ENCODE data around the gene ZNF232. TPM values are rescaled to one million over a fixed set of nuclear protein-coding genes. Genes with fewer than 3 reads are reported as not detected.
"Not testable (repeated sequence)": the region's sequence is repeated elsewhere in the genome, so short reads cannot be mapped to it uniquely, and the experiment has no call there.

The ZNF232 gene
- 10 to 100 TPM; 16.5 to 19.3 TPM for total RNA-seq

DNA sequence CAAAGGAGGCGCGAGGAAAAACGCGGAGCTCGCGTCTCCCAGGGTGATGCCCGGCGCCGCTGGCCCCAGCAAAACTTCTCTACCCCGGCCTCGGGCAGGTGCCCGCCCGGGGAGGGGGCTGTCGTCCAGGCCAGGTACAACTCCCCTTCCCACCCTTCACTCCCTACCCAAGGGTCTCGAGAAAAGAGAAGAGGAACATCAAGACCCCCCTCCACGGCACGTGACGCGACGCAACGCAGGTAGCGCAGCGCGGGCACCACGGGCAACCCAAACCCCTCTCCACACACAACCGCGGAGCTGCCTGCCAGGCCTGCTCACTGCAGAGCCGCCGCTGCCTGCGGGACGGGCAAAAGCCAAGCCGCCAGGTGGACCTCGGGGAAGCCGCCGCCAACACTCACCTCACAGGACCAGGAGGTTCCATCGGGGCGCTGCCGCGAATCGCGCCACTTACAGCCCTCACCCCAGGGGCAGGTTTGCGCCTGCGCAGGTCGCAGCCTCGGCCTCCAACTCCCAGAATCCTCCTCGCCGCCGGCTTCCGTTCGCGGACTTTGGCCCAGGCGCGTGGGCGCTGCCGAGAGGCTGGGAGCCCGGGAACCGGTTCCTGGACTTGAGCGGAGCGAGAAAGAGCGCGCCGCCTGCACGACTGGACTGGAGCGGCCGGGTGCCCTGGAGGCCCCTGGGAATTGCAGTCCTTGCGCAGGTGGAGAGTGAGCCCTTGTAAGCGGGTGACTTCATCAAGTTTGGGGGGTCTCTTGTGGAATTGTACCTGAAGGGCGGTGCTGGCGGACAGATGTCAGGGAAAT, at the start of gene ZNF232:
ZNF232 (minus strand) TSS at position 477 of the 803 bp plus-strand sequence; CDS start at position 421, 56 bp downstream.
- intact Hi-C loops (cut with micrococcal nuclease) = no loop called here
- ChIA-PET CTCF (interaction anchor here (1.1 to 3.2 kb wide), 4 partner anchors 14 to 81 kb away, joined by 4 to 16 read pairs (median 5); partner anchors contain the start of gene ZFP3), POLR2A (interaction anchor here (0.6 to 1.5 kb wide), 11 partner anchors 9 to 208 kb away, joined by 3 to 12 read pairs (median 3); partner anchors contain the start of genes CAMTA2, CHRNE, RNF167 and SLC25A11)
- Mint-ChIP-seq H3K4me3 (peak within 1 kb of the TSS; percentile 84), H3K36me3 (ENCODE audit: low read depth) (peaks cover 61% of the 10 kb centered on the region), H3K27ac (peak within 1 kb of the TSS; percentile 76), H3K27me3 (peaks cover 13% of the 10 kb centered on the region), H3K4me1 (ENCODE audit: low read depth) (peaks cover 32% of the 10 kb centered on the region), H3K9me3 (no peaks in the 10 kb centered on the region)
- ATAC-seq (peak; percentile 92), DNase-seq (peak; percentile 95)
- TF ChIP-seq, protein P1, sequence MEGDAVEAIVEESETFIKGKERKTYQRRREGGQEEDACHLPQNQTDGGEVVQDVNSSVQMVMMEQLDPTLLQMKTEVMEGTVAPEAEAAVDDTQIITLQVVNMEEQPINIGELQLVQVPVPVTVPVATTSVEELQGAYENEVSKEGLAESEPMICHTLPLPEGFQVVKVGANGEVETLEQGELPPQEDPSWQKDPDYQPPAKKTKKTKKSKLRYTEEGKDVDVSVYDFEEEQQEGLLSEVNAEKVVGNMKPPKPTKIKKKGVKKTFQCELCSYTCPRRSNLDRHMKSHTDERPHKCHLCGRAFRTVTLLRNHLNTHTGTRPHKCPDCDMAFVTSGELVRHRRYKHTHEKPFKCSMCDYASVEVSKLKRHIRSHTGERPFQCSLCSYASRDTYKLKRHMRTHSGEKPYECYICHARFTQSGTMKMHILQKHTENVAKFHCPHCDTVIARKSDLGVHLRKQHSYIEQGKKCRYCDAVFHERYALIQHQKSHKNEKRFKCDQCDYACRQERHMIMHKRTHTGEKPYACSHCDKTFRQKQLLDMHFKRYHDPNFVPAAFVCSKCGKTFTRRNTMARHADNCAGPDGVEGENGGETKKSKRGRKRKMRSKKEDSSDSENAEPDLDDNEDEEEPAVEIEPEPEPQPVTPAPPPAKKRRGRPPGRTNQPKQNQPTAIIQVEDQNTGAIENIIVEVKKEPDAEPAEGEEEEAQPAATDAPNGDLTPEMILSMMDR (IDR thresholded peaks at IDR 0.05) = no peak

DNA sequence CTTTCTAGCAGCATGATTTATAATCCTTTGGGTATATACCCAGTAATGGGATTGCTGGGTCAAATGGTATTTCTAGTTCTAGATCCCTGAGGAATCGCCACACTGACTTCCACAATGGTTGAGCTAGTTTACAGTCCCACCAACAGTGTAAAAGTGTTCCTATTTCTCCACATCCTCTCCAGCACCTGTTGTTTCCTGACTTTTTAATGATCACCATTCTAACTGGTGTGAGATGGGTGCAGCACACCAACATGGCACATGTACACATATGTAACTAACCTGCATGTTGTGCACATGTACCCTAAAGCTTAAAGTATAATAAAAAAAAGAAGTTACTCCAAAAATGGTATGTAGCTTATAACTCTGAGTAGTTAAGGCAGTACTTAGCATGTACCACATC, 49.0 kb upstream of the ZNF232 start:
- intact Hi-C loops (cut with micrococcal nuclease); POLR2A ChIA-PET; CTCF ChIA-PET: not testable (repeated sequence)

DNA sequence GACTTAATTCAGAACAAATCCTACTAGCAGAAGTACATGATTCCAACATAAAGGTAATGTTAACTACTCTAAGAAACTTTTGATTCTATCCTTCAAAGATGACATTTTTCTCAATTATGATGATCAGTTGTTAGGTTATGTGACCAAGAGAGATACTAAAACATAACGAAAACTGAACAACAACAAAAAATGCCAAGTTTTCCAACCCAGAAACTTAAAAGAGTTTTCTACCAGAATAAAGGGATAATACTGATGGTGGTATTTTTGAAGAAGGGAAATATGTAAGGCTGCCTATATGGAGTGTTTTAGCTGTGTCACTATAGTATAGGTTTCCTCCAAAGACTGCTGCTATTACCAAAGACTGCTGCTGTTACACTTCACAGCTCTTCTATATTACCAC, 34.4 kb upstream of the ZNF232 start:
- H3K4me1 Mint-ChIP-seq (ENCODE audit: low read depth); CTCF ChIA-PET; H3K36me3 Mint-ChIP-seq (ENCODE audit: low read depth); POLR2A ChIA-PET; H3K9me3 Mint-ChIP-seq; DNase-seq; H3K4me3 Mint-ChIP-seq; H3K27ac Mint-ChIP-seq; H3K27me3 Mint-ChIP-seq; intact Hi-C loops (cut with micrococcal nuclease); ATAC-seq: not testable (repeated sequence)

More for the DNA sequence above, 49.0 kb upstream of the ZNF232 start:
- not testable (repeated sequence) for H3K4me3 Mint-ChIP-seq; H3K27ac Mint-ChIP-seq; H3K36me3 Mint-ChIP-seq (ENCODE audit: low read depth); H3K9me3 Mint-ChIP-seq; DNase-seq; H3K4me1 Mint-ChIP-seq (ENCODE audit: low read depth); ATAC-seq
- peaks cover 21% of the 10 kb centered on the region for H3K27me3 Mint-ChIP-seq

DNA sequence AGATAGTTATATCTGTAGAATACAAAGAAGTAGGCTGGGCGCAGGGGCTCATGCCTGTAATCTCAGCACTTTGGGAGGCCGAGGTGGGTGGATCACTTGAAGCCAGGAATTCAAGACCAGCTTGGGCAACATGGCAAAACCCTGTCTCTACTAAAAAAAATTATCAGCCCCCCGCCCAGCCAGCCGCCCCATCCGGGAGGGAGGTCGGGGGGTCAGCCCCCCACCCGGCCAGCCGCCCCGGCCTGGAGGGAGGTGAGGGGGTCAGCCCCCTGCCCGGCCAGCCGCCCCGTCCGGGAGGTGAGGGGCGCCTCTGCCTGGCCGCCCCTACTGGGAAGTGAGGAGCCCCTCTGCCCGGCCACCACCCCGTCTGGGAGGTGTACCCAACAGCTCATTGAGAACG, 31.2 kb upstream of the ZNF232 start:
- H3K27ac Mint-ChIP-seq; H3K4me3 Mint-ChIP-seq; ATAC-seq; H3K36me3 Mint-ChIP-seq (ENCODE audit: low read depth); H3K4me1 Mint-ChIP-seq (ENCODE audit: low read depth); POLR2A ChIA-PET; DNase-seq; H3K9me3 Mint-ChIP-seq; CTCF ChIA-PET; H3K27me3 Mint-ChIP-seq; intact Hi-C loops (cut with micrococcal nuclease): not testable (repeated sequence)

DNA sequence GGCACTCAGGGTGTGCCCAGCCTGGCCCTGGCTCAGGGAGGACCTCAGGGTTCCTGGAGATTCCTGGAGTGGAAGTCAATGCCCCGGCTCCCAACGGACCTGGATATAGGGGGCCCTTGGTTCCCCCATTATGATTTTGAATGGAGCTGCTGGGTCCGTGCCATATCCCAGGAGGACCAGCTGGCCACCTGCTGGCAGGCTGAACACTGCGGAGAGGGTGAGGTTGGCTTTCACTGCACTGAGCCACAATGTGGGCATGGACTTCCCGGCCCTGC, 27.7 kb upstream of the ZNF232 start:
- H3K4me1 Mint-ChIP-seq (ENCODE audit: low read depth) = no peaks in the 10 kb centered on the region
- intact Hi-C loops (cut with micrococcal nuclease) = no loop called here
- peaks cover 1% of the 10 kb centered on the region for H3K27me3 Mint-ChIP-seq
- TF ChIP-seq, protein P1 (IDR thresholded peaks at IDR 0.05) = no peak
- no peaks in the 10 kb centered on the region for H3K9me3 Mint-ChIP-seq
- H3K36me3 Mint-ChIP-seq (ENCODE audit: low read depth) = no peaks in the 10 kb centered on the region
- H3K4me3 Mint-ChIP-seq = no peak overlapping the region
- no peak overlapping the region for H3K27ac Mint-ChIP-seq
- DNase-seq = no peak
- ChIA-PET CTCF (no interaction called here), POLR2A (no interaction called here)
- no peak for ATAC-seq

DNA sequence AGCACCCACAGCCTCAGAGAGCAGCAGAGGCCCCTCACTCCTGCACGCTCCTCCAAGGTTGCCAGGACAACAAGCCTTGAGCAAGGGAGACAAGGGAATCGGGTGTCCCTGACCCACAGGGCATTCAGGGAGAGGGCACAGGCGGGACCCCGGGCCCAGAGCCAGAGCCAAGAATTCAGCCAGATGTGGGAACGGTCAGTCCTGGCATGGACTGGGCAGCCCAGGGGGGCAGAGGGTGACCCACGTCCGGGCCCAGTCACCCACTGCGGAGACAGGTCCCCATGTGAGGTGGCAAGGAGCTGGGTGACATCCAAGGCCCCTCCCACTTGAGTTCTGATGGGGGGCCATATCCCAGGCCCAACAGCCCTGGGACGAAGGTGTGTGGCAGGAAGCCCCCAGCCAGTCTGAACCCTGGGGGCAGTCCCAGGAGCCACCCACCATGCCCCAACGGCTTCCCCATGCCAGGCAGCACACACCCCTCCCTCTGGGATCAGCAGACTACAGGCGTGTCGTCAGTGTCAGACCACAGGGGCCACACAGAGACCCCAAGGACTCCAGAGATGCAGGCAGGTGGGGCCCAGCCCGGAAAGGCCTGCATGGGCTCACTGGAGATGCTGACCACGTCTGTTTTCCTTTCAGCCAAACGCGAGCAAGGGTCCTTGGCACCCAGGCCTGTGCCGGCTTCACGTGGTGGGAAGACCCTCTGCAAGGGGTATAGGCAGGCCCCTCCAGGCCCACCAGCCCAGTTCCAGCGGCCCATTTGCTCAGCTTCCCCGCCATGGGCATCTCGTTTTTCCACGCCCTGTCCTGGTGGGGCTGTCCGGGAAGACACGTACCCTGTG, 27.2 kb upstream of the ZNF232 start:
- CTCF ChIA-PET = no interaction called here
- no peaks in the 10 kb centered on the region for H3K36me3 Mint-ChIP-seq (ENCODE audit: low read depth)
- TF ChIP-seq, protein P1 (IDR thresholded peaks at IDR 0.05) = no peak
- H3K4me1 Mint-ChIP-seq (ENCODE audit: low read depth) = no peaks in the 10 kb centered on the region
- DNase-seq = no peak
- intact Hi-C loops (cut with micrococcal nuclease) = no loop called here
- H3K4me3 Mint-ChIP-seq = no peak overlapping the region
- no peaks in the 10 kb centered on the region for H3K9me3 Mint-ChIP-seq
- POLR2A ChIA-PET = no interaction called here
- no peaks in the 10 kb centered on the region for H3K27me3 Mint-ChIP-seq
- ATAC-seq = no peak
- no peak overlapping the region for H3K27ac Mint-ChIP-seq

DNA sequence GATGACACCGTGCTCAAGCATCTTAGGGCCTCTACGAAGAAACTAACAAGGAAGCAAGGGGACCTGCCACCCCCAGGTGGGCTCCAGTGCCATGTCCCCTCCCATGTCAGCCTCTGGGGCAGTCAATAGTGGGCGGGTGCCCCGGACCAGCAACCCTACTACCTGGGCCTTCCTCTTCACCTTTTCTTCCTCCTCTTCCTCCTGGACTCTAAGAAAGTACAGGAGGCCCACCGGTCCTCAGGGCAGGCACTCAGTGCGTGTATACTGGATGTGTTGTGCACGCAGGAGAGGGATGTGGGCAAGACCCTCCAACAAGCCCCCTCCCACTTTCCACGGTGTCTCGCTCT, 26.5 kb upstream of the ZNF232 start:
- H3K9me3 Mint-ChIP-seq; H3K27ac Mint-ChIP-seq; DNase-seq; ATAC-seq; H3K27me3 Mint-ChIP-seq; POLR2A ChIA-PET; H3K4me1 Mint-ChIP-seq (ENCODE audit: low read depth); H3K36me3 Mint-ChIP-seq (ENCODE audit: low read depth); intact Hi-C loops (cut with micrococcal nuclease); CTCF ChIA-PET; H3K4me3 Mint-ChIP-seq: not testable (repeated sequence)

DNA sequence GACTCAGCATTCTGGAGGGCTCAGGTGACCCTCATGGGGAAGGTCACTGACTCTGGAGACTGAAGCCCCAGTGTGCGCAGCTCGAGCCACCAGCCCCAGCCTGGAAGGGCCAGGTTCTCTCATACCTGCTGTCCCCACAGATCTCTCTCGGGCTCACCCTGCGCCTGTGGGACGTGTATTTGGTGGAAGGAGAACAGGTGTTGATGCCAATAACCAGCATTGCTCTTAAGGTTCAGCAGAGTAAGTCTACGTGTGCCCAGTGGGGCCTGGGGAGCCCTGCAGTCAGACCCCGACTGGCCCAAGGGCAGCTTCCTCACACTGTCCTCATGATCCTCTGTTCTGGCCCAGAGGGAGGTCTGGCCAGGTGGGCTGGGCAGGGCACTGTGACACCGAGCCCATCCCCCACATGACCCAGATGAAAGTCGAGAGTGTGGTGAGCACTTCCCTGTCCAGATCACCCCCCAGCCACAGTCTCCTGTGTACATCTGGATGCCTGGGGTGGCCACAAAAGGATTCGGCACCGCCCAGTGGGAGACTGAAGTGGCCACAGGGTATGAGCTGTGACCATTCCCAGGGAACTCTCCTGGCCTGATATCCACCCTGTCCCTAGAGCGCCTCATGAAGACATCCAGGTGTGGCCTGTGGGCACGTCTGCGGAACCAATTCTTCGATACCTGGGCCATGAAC, 26.0 kb upstream of the ZNF232 start:
- CTCF ChIA-PET; H3K27me3 Mint-ChIP-seq; DNase-seq; ATAC-seq; intact Hi-C loops (cut with micrococcal nuclease); H3K9me3 Mint-ChIP-seq; H3K36me3 Mint-ChIP-seq (ENCODE audit: low read depth); H3K4me3 Mint-ChIP-seq; H3K4me1 Mint-ChIP-seq (ENCODE audit: low read depth); POLR2A ChIA-PET; H3K27ac Mint-ChIP-seq: not testable (repeated sequence)

Measured in activated CD8-positive, alpha-beta T cell treated with anti-CD3 and anti-CD28 coated beads for 36 hours (primary cell).